B cell (primary cell): ENCODE data around the gene ACAD8. TPM values are rescaled to one million over a fixed set of nuclear protein-coding genes. Genes with fewer than 3 reads are reported as not detected.

Experiments
- ATAC-seq: fragments of 200-7000 bp; cut with Tn5 transposase; one replicate; pipeline ENCODE4 v1.10.0; 2021; ENCODE audit warnings: low read depth, mild to moderate bottlenecking, moderate number of reproducible peaks, moderate library complexity
- CTCF ChIA-PET: fragments of 350-600 bp; sonication (Branson Sonifier 250); formaldehyde crosslinking; loops from one replicate; lab custom pipeline; 2021; ENCODE audit warnings: antibody characterized with exemption, inconsistent platforms; lab: Charles Lee
- POLR2A ChIA-PET: fragments of 350-600 bp; sonication (Branson Sonifier 250); formaldehyde crosslinking; loops from one replicate; lab custom pipeline; 2021; ENCODE audit warnings: antibody characterized with exemption; lab: Charles Lee
- DNase-seq: peaks from one replicate; pipeline ENCODE4 v3.0.0; 2013
- H2AFZ ChIP-seq: 2 replicates; pipeline ENCODE4 v1.6.1; 2012; ENCODE audit warnings: mild to moderate bottlenecking, low read depth, low read length; ENCODE audit not compliant: insufficient read depth, poor library complexity, severe bottlenecking
- H3K27ac ChIP-seq, 2 donors: 1 replicate in 1 of 2; 2 replicates in 1 of 2; pipeline ENCODE4 v1.5.1; 2012 to 2013; ENCODE audit warnings: low read length in 2 of 2, mild to moderate bottlenecking in 2 of 2, moderate library complexity in 1 of 2
- H3K27me3 ChIP-seq, 4 experiments: fragments of 200-600 bp in 1 of 4; sonication (generic) in 1 of 4; replicated peaks in 1 of 4; 1 replicate in 2 of 4; 2 replicates in 2 of 4; pipeline versions ENCODE4 v1.6.1 to v1.7.0; 2013 to 2016; ENCODE audit warnings: low read length in 3 of 4, mild to moderate bottlenecking in 2 of 4, mixed read lengths in 1 of 4, moderate library complexity in 1 of 4; ENCODE audit not compliant: insufficient read depth in 4 of 4, control insufficient read depth in 3 of 4; ENCODE audit errors: control extremely low read depth in 1 of 4
- H3K36me3 ChIP-seq, 2 experiments: replicated peaks in 1 of 2; 1 replicate in 1 of 2; 2 replicates in 1 of 2; pipeline versions ENCODE4 v1.6.1 to v1.7.1; 2013; ENCODE audit warnings: low read length in 1 of 2; ENCODE audit not compliant: insufficient read depth in 2 of 2, control insufficient read depth in 1 of 2; ENCODE audit errors: control extremely low read depth in 1 of 2, extremely low read depth in 1 of 2
- H3K4me1 ChIP-seq, 2 donors: fragments of 200-600 bp in 1 of 2; sonication (generic) in 1 of 2; 1 replicate in 1 of 2; 2 replicates in 1 of 2; pipeline versions ENCODE4 v1.5.1 to v1.6.1; 2013 to 2017; ENCODE audit warnings: low read length in 2 of 2; ENCODE audit not compliant: control insufficient read depth in 2 of 2, insufficient read depth in 2 of 2
- H3K4me2 ChIP-seq: replicated peaks from 2 replicates; pipeline ENCODE3; 2012; ENCODE audit warnings: mild to moderate bottlenecking, low read depth, low read length; ENCODE audit not compliant: poor library complexity, severe bottlenecking
- H3K4me3 ChIP-seq, 5 experiments: fragments of 200-600 bp in 1 of 5; sonication (generic) in 1 of 5; 1 replicate in 3 of 5; 2 replicates in 2 of 5; pipeline versions ENCODE4 v1.5.1 to v1.7.0; 2011 to 2016; ENCODE audit warnings: low read length in 4 of 5, mild to moderate bottlenecking in 4 of 5, low read depth in 2 of 5, control low read depth in 1 of 5, moderate library complexity in 1 of 5; ENCODE audit not compliant: insufficient read depth in 1 of 5; ENCODE audit errors: control extremely low read depth in 1 of 5, extremely low read depth in 1 of 5
- H3K79me2 ChIP-seq: fragments of 200-600 bp; sonication (generic); one replicate; pipeline ENCODE4 v1.6.0; 2016; ENCODE audit warnings: low read length; ENCODE audit not compliant: control insufficient read depth, insufficient read depth
- H3K9ac ChIP-seq: fragments of 200-600 bp; sonication (generic); 2 replicates; pipeline ENCODE4 v1.6.1; 2017; ENCODE audit warnings: mild to moderate bottlenecking, low read length, moderate library complexity
- H3K9me3 ChIP-seq, 3 donors: one replicate each; pipeline versions ENCODE4 v1.6.1 to v1.7.1; 2013; ENCODE audit warnings: low read length in 2 of 3; ENCODE audit not compliant: control insufficient read depth in 2 of 3, insufficient read depth in 1 of 3; ENCODE audit errors: control extremely low read depth in 1 of 3
- H4K20me1 ChIP-seq: 2 replicates; pipeline ENCODE4 v1.6.0; 2012; ENCODE audit warnings: mild to moderate bottlenecking, low read length; ENCODE audit not compliant: insufficient read depth, control insufficient read depth, poor library complexity, severe bottlenecking
- H3K27ac Mint-ChIP-seq: one replicate; pipeline ENCODE4 v1.8.0; 2021; ENCODE audit warnings: mixed read lengths
- H3K27me3 Mint-ChIP-seq: one replicate; pipeline ENCODE4 v1.8.0; 2021; ENCODE audit warnings: mixed read lengths
- H3K4me1 Mint-ChIP-seq: one replicate; pipeline ENCODE4 v1.8.0; 2021; ENCODE audit warnings: mixed read lengths
- H3K4me3 Mint-ChIP-seq: one replicate; pipeline ENCODE4 v1.8.0; 2021; ENCODE audit warnings: mixed read lengths
- H3K9me3 Mint-ChIP-seq: one replicate; pipeline ENCODE4 v1.8.0; 2022; ENCODE audit warnings: mixed read lengths; ENCODE audit not compliant: insufficient read depth
- CTCF ChIP-seq: fragments of 200-600 bp; IDR thresholded peaks from one replicate; pipeline ENCODE4 v1.8.0; 2022; ENCODE audit warnings: antibody characterized with exemption, mild to moderate bottlenecking
- EZH2 ChIP-seq: IDR thresholded peaks from 2 replicates; pipeline ENCODE4 v1.6.1; 2012; ENCODE audit warnings: borderline replicate concordance, low read depth, mild to moderate bottlenecking, moderate library complexity, low read length; ENCODE audit not compliant: insufficient read depth, poor library complexity, severe bottlenecking
- WGBS: methylation state at CpG from one replicate; pipeline ENCODE4 v1.1.5; 2013; ENCODE audit warnings: missing lambda C conversion rate; ENCODE audit not compliant: insufficient coverage; 5-methylcytosine and 5-hydroxymethylcytosine counted together
- intact Hi-C: fragments of 100-400 bp; cut with micrococcal nuclease; formaldehyde crosslinking; loops from one replicate; pipeline ENCODE4 v1.10.0; 2022
- polyA plus RNA-seq: library from polyadenylated mRNA; depleted of rRNA; stranded (reverse); fragments of >200 nt; gene quantifications from 2 replicates; pipeline ENCODE4 v1.2.3, GENCODE V29; 2012
- total RNA-seq, 2 donors: library from RNA; stranded (reverse); fragments of 120-200 nt in 1 of 2; gene quantifications; 1 replicate in 1 of 2; 2 replicates in 1 of 2; pipeline versions ENCODE4 v1.2.3 to v1.2.4, GENCODE V29; 2013 to 2022

ACAD8 gene
- total and polyA plus RNA-seq, 2 donors (not counting 1 experiment from before 2014, with no cell fraction given) = 26.5 to 33.6 TPM

- H3K79me2 ChIP-seq = no peaks in the 10 kb centered on the region
- H2AFZ ChIP-seq = no peak overlapping the region
- H3K4me1 Mint-ChIP-seq = no peaks in the 10 kb centered on the region
- no peak overlapping the region for H3K27ac Mint-ChIP-seq
- ATAC-seq (no peak), DNase-seq (no peak)
- no peaks in the 10 kb centered on the region for H3K9me3 ChIP-seq
- no peaks in the 10 kb centered on the region for H3K9me3 Mint-ChIP-seq
- no peak overlapping the region for H3K4me3 ChIP-seq
- no peak overlapping the region for H3K4me2 ChIP-seq
- peaks cover 3 to 45% of the 10 kb centered on the region in 2 experiments for H3K36me3 ChIP-seq
- TF ChIP-seq EZH2 (no peak), CTCF (no peak)
- intact Hi-C loops = no loop called here
- H3K4me3 Mint-ChIP-seq = no peak overlapping the region
- H3K9ac ChIP-seq = no peak overlapping the region
- no peaks in the 10 kb centered on the region for H3K27me3 Mint-ChIP-seq
- no peaks in the 10 kb centered on the region for H3K27me3 ChIP-seq
- POLR2A ChIA-PET = no interaction called here
- CTCF ChIA-PET = interaction anchor here (1.3 to 2.3 kb wide), 3 partner anchors 11 to 53 kb away, joined by 3 to 10 read pairs (median 5); partner anchors contain the start of gene GLB1L3
- H3K4me1 ChIP-seq = no peaks in the 10 kb centered on the region
- H3K27ac ChIP-seq = no peak overlapping the region
- no peaks in the 10 kb centered on the region for H4K20me1 ChIP-seq
These were observed 7.1 kb downstream of the ACAD8 start for GRCh38 chr11:134260503-134260902.

- H3K4me3 Mint-ChIP-seq = no peak overlapping the region
- CTCF ChIA-PET = interaction anchor here (1.3 to 2.3 kb wide), 5 partner anchors 10 to 54 kb away, joined by 3 to 10 read pairs (median 7); partner anchors contain the start of gene GLB1L3
These were observed 7.6 kb downstream of the ACAD8 start for GRCh38 chr11:134260983-134261382.

More at GRCh38 chr11:134260983-134261382, 7.6 kb downstream of the ACAD8 start:
- H3K4me1 Mint-ChIP-seq = no peaks in the 10 kb centered on the region
- Histone ChIP-seq H2AFZ (no peak overlapping the region), H3K4me1 (no peaks in the 10 kb centered on the region), H3K79me2 (no peaks in the 10 kb centered on the region), H3K9ac (no peak overlapping the region), H3K4me2 (no peak overlapping the region), H3K4me3 (no peak overlapping the region), H3K27ac (no peak overlapping the region), H3K9me3 (no peaks in the 10 kb centered on the region), H4K20me1 (no peaks in the 10 kb centered on the region), H3K27me3 (no peaks in the 10 kb centered on the region), H3K36me3 (peaks cover 3 to 45% of the 10 kb centered on the region in 2 experiments)
- POLR2A ChIA-PET = no interaction called here
- no peaks in the 10 kb centered on the region for H3K27me3 Mint-ChIP-seq
- ATAC-seq = no peak
- WGBS = 100% methylated on average over 13 of the region's 16 CpGs
- H3K27ac Mint-ChIP-seq = no peak overlapping the region
- no peaks in the 10 kb centered on the region for H3K9me3 Mint-ChIP-seq
- intact Hi-C loops = no loop called here
- no peak for DNase-seq
- TF ChIP-seq CTCF (no peak), EZH2 (no peak)
